HepG2 (cell line): ENCODE measurements around the gene PLXNA4. TPM values are rescaled to one million over a fixed set of nuclear protein-coding genes. Genes with fewer than 3 reads are reported as not detected.

Experiments
- ATAC-seq: fragments of 200-7000 bp; cut with Tn5 transposase; 3 replicates; pipeline ENCODE4 v1.9.1; 2020; ENCODE audit warnings: mild to moderate bottlenecking, moderate library complexity
- BruUV-seq: library from RNA; stranded (reverse); fragments of 400-500 nt; replicated peaks from 2 replicates; lab custom pipeline; 2021; lab: Mats Ljungman, UMichigan
- CTCF ChIA-PET: fragments of 300-600 bp; formaldehyde crosslinking; extraction: SDS; loops from one replicate; lab custom pipeline; 2021; ENCODE audit warnings: low total read pairs, inconsistent platforms, low intra/inter-chr PET ratio; lab: Yijun Ruan, JAX
- POLR2A ChIA-PET: fragments of 350-600 bp; sonication (Branson Sonifier 250); formaldehyde crosslinking; loops from one replicate; lab custom pipeline; 2020; ENCODE audit warnings: antibody characterized with exemption, inconsistent platforms; lab: Yijun Ruan, JAX
- DNase-seq: peaks from one replicate; pipeline ENCODE4 v3.0.0-alpha.2; 2015; ENCODE audit warnings: low spot score
- FAIRE-seq: peaks from 3 replicates; lab custom pipeline; 2011; peaks lifted over from hg19 to GRCh38; lab: Jason Lieb, UNC
- H2AFZ ChIP-seq: one replicate; pipeline ENCODE4 v1.6.1; 2011; ENCODE audit warnings: low read length, inconsistent platforms
- H3K27ac ChIP-seq: fragments of 300-600 bp; 3 replicates; pipeline ENCODE4 v1.8.0; 2011; ENCODE audit warnings: mixed run types, mild to moderate bottlenecking, mixed read lengths, low read length, inconsistent platforms; ENCODE audit not compliant: insufficient read depth; ENCODE audit errors: extremely low read length
- H3K27me3 ChIP-seq, 2 experiments: fragments of 200-600 bp in 1 of 2; 2 replicates in 1 of 2; 3 replicates in 1 of 2; pipeline versions ENCODE4 v1.6.0 to v1.8.0; 2011; ENCODE audit warnings: low read length in 2 of 2, mild to moderate bottlenecking in 2 of 2, moderate library complexity in 2 of 2, inconsistent platforms in 1 of 2; ENCODE audit not compliant: insufficient read depth in 2 of 2, control insufficient read depth in 1 of 2
- H3K36me3 ChIP-seq, 2 experiments: fragments of 200-600 bp in 1 of 2; replicated peaks in 1 of 2; 2 replicates in 1 of 2; 3 replicates in 1 of 2; pipeline versions ENCODE4 v1.5.1 to v1.8.0; 2011; ENCODE audit warnings: low read length in 2 of 2, inconsistent platforms in 1 of 2; ENCODE audit not compliant: insufficient read depth in 2 of 2, control insufficient read depth in 1 of 2
- H3K4me1 ChIP-seq: 2 replicates; pipeline ENCODE4 v1.5.1; 2012; ENCODE audit warnings: low read length, inconsistent platforms; ENCODE audit not compliant: insufficient read depth
- H3K4me2 ChIP-seq: 2 replicates; pipeline ENCODE4 v1.6.0; 2011; ENCODE audit warnings: low read depth, low read length, inconsistent platforms
- H3K4me3 ChIP-seq, 3 experiments: fragments of 200-600 bp in 1 of 3; sonication (generic), shearing (Covaris generic) in 1 of 3; replicated peaks in 1 of 3; 2 replicates each; pipeline ENCODE4 v1.5.1; 2011 to 2016; ENCODE audit warnings: low read length in 3 of 3, inconsistent platforms in 2 of 3, low read depth in 2 of 3, mild to moderate bottlenecking in 2 of 3, control low read depth in 1 of 3, mixed read lengths in 1 of 3; ENCODE audit not compliant: insufficient read depth in 1 of 3
- H3K79me2 ChIP-seq: one replicate; pipeline ENCODE4 v1.6.1; 2011; ENCODE audit warnings: low read length, inconsistent platforms; ENCODE audit not compliant: insufficient read depth
- H3K9ac ChIP-seq: 2 replicates; pipeline ENCODE4 v1.6.0; 2011; ENCODE audit warnings: mild to moderate bottlenecking, low read depth, low read length, inconsistent platforms; ENCODE audit not compliant: insufficient read depth
- H3K9me3 ChIP-seq: 2 replicates; pipeline ENCODE4 v1.5.1; 2012; ENCODE audit warnings: mild to moderate bottlenecking, low read length
- H4K20me1 ChIP-seq: 2 replicates; pipeline ENCODE4 v1.6.0; 2011; ENCODE audit warnings: inconsistent platforms, mild to moderate bottlenecking, low read length, moderate library complexity; ENCODE audit not compliant: insufficient read depth
- FOXO1 ChIP-seq: sonication (generic); formaldehyde crosslinking; IDR thresholded peaks from 2 replicates; pipeline ENCODE4 v1.4.0; 2020; ENCODE audit warnings: missing genetic modification reagents
- HINFP ChIP-seq: sonication (generic); formaldehyde crosslinking; IDR thresholded peaks from 2 replicates; pipeline ENCODE4 v1.4.0; 2020; ENCODE audit warnings: low read depth, mild to moderate bottlenecking, missing genetic modification reagents
- MTF1 ChIP-seq: sonication (generic); formaldehyde crosslinking; IDR thresholded peaks from 2 replicates; pipeline ENCODE4 v1.5.0; 2020; ENCODE audit warnings: missing genetic modification reagents
- POLR2G ChIP-seq: fragments of 200-400 bp; formaldehyde crosslinking; IDR thresholded peaks from 2 replicates; pipeline ENCODE4 v1.6.1; 2018; ENCODE audit warnings: mild to moderate bottlenecking, low read depth, low read length, moderate library complexity
- SMARCE1 ChIP-seq: fragments of 450-650 bp; IDR thresholded peaks from 2 replicates; pipeline ENCODE4 v1.6.1; 2017; ENCODE audit warnings: borderline replicate concordance
- THYN1 ChIP-seq: sonication (generic); formaldehyde crosslinking; IDR thresholded peaks from 2 replicates; pipeline ENCODE4 v1.8.1; 2023; ENCODE audit warnings: low read depth, mild to moderate bottlenecking, moderate library complexity, missing genetic modification reagents, borderline replicate concordance
- ZBTB20 ChIP-seq: sonication (generic); formaldehyde crosslinking; IDR thresholded peaks from 2 replicates; pipeline ENCODE4 v1.8.1; 2023; ENCODE audit warnings: missing genetic modification reagents, low read depth, mild to moderate bottlenecking, borderline replicate concordance
- ZBTB7A ChIP-seq: sonication (generic); formaldehyde crosslinking; IDR thresholded peaks from 2 replicates; pipeline ENCODE4 v1.8.0; 2022; ENCODE audit warnings: mild to moderate bottlenecking, missing genetic modification reagents
- ZC3H4 ChIP-seq: sonication (generic); formaldehyde crosslinking; IDR thresholded peaks from 2 replicates; pipeline ENCODE4 v1.4.0; 2020; ENCODE audit warnings: missing genetic modification reagents, borderline replicate concordance
- ZNF101 ChIP-seq: sonication (generic); formaldehyde crosslinking; IDR thresholded peaks from 2 replicates; pipeline ENCODE4 v1.4.0; 2020; ENCODE audit warnings: mild to moderate bottlenecking, low read depth, missing genetic modification reagents, borderline replicate concordance
- ZNF331 ChIP-seq: sonication (generic); formaldehyde crosslinking; IDR thresholded peaks from 2 replicates; pipeline ENCODE4 v1.4.0; 2020; ENCODE audit warnings: missing genetic modification reagents
- ZNF468 ChIP-seq: sonication (generic); formaldehyde crosslinking; IDR thresholded peaks from 2 replicates; pipeline ENCODE4 v1.8.0; 2022; ENCODE audit warnings: mild to moderate bottlenecking, moderate library complexity, missing genetic modification reagents
- ZNF569 ChIP-seq: sonication (generic); formaldehyde crosslinking; IDR thresholded peaks from 2 replicates; pipeline ENCODE4 v1.5.0; 2020; ENCODE audit warnings: mild to moderate bottlenecking, missing genetic modification reagents, moderate library complexity, borderline replicate concordance
- ZNF747 ChIP-seq: sonication (generic); formaldehyde crosslinking; IDR thresholded peaks from 2 replicates; pipeline ENCODE4 v1.8.1; 2023; ENCODE audit warnings: missing genetic modification reagents, mild to moderate bottlenecking, borderline replicate concordance
- WGBS: methylation state at CpG from one replicate; pipeline ENCODE4 v1.1.6; 2017; ENCODE audit warnings: low lambda C conversion rate; 5-methylcytosine and 5-hydroxymethylcytosine counted together
- in situ Hi-C: cut with HindIII; loops from 2 replicates; pipeline ENCODE4 v1.10.0; 2017; ENCODE audit warnings: low pct_unique_long_range_greater_than_20kb; ENCODE audit not compliant: extremely low pct_ligation_motif_present
- intact Hi-C: fragments of 100-400 bp; cut with micrococcal nuclease; formaldehyde crosslinking; loops from one replicate; pipeline ENCODE4 v1.10.0; 2022; ENCODE audit not compliant: unreplicated experiment
- polyA plus RNA-seq, 8 experiments: library from polyadenylated mRNA; depleted of rRNA in 3 of 8; stranded (reverse) in 7 of 8; unstranded in 1 of 8; fragments of >200 nt; fragmentation: Illumina TruSeq in 4 of 8; extraction: Trizol in 4 of 8; gene quantifications; 2 replicates each; pipeline versions ENCODE4 v1.2.1 to v1.2.3, GENCODE V29; 2011 to 2016; ENCODE audit warnings: low read depth in 4 of 8, missing spikeins in 1 of 8, mixed read lengths in 1 of 8; ENCODE audit not compliant: insufficient read depth in 1 of 8
- total RNA-seq, 5 experiments: library from RNA; depleted of rRNA; stranded (reverse); fragments of >200 nt; fragmentation: Illumina TruSeq; extraction: Trizol; gene quantifications; 2 replicates each; pipeline ENCODE4 v1.2.3, GENCODE V29; 2016; ENCODE audit warnings: low read depth in 1 of 5
- TF ChIP-seq, protein P1 (sequence below): fragments of 450-650 bp; IDR thresholded peaks from 2 replicates; pipeline ENCODE4 v1.6.1; 2017; ENCODE audit warnings: mild to moderate bottlenecking

PLXNA4 gene
- total and polyA plus RNA-seq, 2 of the 13 experiments (the other 11 are each of a cell fraction or from before 2014, with no cell fraction given) = 0.01 to 0.04 TPM

- FAIRE-seq (no peak), DNase-seq (no peak), ATAC-seq (no peak)
- BruUV-seq = no TSS peak
- no peak overlapping the region for H3K9ac ChIP-seq
- no peaks in the 10 kb centered on the region for H3K79me2 ChIP-seq
- H3K4me1 ChIP-seq = no peaks in the 10 kb centered on the region
- peaks cover 1 to 32% of the 10 kb centered on the region in 2 experiments; a peak in 4 of 5 replicates for H3K27me3 ChIP-seq
- H3K36me3 ChIP-seq = no peaks in the 10 kb centered on the region
- no peak overlapping the region for H3K4me3 ChIP-seq
- no peak overlapping the region for H3K27ac ChIP-seq
- POLR2A ChIA-PET = no interaction called here
- TF ChIP-seq, protein P1, sequence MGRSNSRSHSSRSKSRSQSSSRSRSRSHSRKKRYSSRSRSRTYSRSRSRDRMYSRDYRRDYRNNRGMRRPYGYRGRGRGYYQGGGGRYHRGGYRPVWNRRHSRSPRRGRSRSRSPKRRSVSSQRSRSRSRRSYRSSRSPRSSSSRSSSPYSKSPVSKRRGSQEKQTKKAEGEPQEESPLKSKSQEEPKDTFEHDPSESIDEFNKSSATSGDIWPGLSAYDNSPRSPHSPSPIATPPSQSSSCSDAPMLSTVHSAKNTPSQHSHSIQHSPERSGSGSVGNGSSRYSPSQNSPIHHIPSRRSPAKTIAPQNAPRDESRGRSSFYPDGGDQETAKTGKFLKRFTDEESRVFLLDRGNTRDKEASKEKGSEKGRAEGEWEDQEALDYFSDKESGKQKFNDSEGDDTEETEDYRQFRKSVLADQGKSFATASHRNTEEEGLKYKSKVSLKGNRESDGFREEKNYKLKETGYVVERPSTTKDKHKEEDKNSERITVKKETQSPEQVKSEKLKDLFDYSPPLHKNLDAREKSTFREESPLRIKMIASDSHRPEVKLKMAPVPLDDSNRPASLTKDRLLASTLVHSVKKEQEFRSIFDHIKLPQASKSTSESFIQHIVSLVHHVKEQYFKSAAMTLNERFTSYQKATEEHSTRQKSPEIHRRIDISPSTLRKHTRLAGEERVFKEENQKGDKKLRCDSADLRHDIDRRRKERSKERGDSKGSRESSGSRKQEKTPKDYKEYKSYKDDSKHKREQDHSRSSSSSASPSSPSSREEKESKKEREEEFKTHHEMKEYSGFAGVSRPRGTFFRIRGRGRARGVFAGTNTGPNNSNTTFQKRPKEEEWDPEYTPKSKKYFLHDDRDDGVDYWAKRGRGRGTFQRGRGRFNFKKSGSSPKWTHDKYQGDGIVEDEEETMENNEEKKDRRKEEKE = no peak
- TF ChIP-seq ZNF331 (CRISPR knock-in tag) (no peak), ZNF101 (CRISPR knock-in tag) (no peak), THYN1 (CRISPR knock-in tag) (no peak)
- TF ChIP-seq, all 625 proteins: peak for 0
- no peak overlapping the region for H3K4me2 ChIP-seq
- no peak overlapping the region for H2AFZ ChIP-seq
- 23% methylated on average over 10 of the region's 10 CpGs for WGBS
- H3K9me3 ChIP-seq = no peaks in the 10 kb centered on the region
- CTCF ChIA-PET = no interaction called here
- in situ Hi-C loops = no loop called here
- no peaks in the 10 kb centered on the region for H4K20me1 ChIP-seq
- intact Hi-C loops = no loop called here
These were observed 175.6 kb downstream of the PLXNA4 start for GRCh38 chr7:132400561-132401142.

- WGBS = 13% methylated on average over 4 of the region's 4 CpGs
- FAIRE-seq = no peak
- TF ChIP-seq HINFP (CRISPR knock-in tag) (no peak), FOXO1 (CRISPR knock-in tag) (no peak), POLR2G (no peak), ZBTB20 (no peak), ZNF747 (CRISPR knock-in tag) (no peak), ZNF569 (CRISPR knock-in tag) (no peak), ZC3H4 (CRISPR knock-in tag) (no peak), ZBTB7A (CRISPR knock-in tag) (no peak), ZNF468 (no peak), MTF1 (CRISPR knock-in tag) (no peak), SMARCE1 (no peak)
These were observed 176.9 kb downstream of the PLXNA4 start for GRCh38 chr7:132399367-132399766.

More at GRCh38 chr7:132399367-132399766, 176.9 kb downstream of the PLXNA4 start:
- Histone ChIP-seq H4K20me1 (no peaks in the 10 kb centered on the region), H3K4me3 (no peak overlapping the region), H3K27ac (no peak overlapping the region), H3K9me3 (no peaks in the 10 kb centered on the region), H3K79me2 (no peaks in the 10 kb centered on the region), H3K36me3 (no peaks in the 10 kb centered on the region), H2AFZ (no peak overlapping the region), H3K4me1 (no peaks in the 10 kb centered on the region), H3K27me3 (peaks cover 1 to 29% of the 10 kb centered on the region in 2 experiments; a peak in 4 of 5 replicates), H3K9ac (no peak overlapping the region), H3K4me2 (no peak overlapping the region)
- intact Hi-C loops (no loop called here), in situ Hi-C loops (no loop called here)
- no peak for ATAC-seq
- BruUV-seq = no TSS peak
- CTCF ChIA-PET = no interaction called here
- POLR2A ChIA-PET = no interaction called here
- DNase-seq = no peak
